ENCODE measurements around the gene KLF9. TPM values are rescaled to one million over a fixed set of nuclear protein-coding genes. Genes with fewer than 3 reads are reported as not detected.

KLF9 gene
- total RNA-seq, 2 experiments from 2014 or later, result 1.9 to 2.3 TPM

- ChIA-PET POLR2A (interaction anchor here (0.7 kb wide), 2 partner anchors 20 to 35 kb away, joined by 3 read pairs; no protein-coding TSS in a partner anchor), CTCF (ENCODE audit: unreplicated experiment) (no interaction called here)
- Histone ChIP-seq H3K27ac (ENCODE audit: low read depth, low read length, poor library complexity, severe bottlenecking) (no peak overlapping the region), H3K79me2 (ENCODE audit: insufficient read depth, low read depth, low read length) (no peaks in the 10 kb centered on the region), H3K4me1 (ENCODE audit: insufficient read depth, low read length, poor library complexity, severe bottlenecking) (no peaks in the 10 kb centered on the region), H3K4me2 (ENCODE audit: low read length) (no peak overlapping the region), H3K9me3 (ENCODE audit: low read length) (no peaks in the 10 kb centered on the region), H3K36me3 (ENCODE audit: insufficient read depth, low read length) (no peaks in the 10 kb centered on the region), H3K9me2 (ENCODE audit: insufficient read depth, low read length) (no peaks in the 10 kb centered on the region), H2AFZ (ENCODE audit: low read length) (no peak overlapping the region), H3K4me3 (ENCODE audit: low read depth, low read length, poor library complexity, severe bottlenecking) (no peak overlapping the region), H4K20me1 (ENCODE audit: insufficient read depth, low read length) (no peaks in the 10 kb centered on the region)
- no peak for DNase-seq (ENCODE audit: low spot score)
- no TSS peak for BruUV-seq (replicated peaks)
- TF ChIP-seq EZH2phosphoT487 (IDR thresholded peaks at IDR 0.05; ENCODE audit: borderline replicate concordance, low read depth, low read length), result no peak
- TF ChIP-seq, protein P1, sequence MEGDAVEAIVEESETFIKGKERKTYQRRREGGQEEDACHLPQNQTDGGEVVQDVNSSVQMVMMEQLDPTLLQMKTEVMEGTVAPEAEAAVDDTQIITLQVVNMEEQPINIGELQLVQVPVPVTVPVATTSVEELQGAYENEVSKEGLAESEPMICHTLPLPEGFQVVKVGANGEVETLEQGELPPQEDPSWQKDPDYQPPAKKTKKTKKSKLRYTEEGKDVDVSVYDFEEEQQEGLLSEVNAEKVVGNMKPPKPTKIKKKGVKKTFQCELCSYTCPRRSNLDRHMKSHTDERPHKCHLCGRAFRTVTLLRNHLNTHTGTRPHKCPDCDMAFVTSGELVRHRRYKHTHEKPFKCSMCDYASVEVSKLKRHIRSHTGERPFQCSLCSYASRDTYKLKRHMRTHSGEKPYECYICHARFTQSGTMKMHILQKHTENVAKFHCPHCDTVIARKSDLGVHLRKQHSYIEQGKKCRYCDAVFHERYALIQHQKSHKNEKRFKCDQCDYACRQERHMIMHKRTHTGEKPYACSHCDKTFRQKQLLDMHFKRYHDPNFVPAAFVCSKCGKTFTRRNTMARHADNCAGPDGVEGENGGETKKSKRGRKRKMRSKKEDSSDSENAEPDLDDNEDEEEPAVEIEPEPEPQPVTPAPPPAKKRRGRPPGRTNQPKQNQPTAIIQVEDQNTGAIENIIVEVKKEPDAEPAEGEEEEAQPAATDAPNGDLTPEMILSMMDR (conservative IDR thresholded peaks at IDR 0.05; ENCODE audit: low read length), result no peak
- intact Hi-C loops (cut with micrococcal nuclease; ENCODE audit: unreplicated experiment), result no loop called here
Observed at GRCh38 chr9:70382046-70382708, 32.3 kb downstream of the KLF9 start.

DNA sequence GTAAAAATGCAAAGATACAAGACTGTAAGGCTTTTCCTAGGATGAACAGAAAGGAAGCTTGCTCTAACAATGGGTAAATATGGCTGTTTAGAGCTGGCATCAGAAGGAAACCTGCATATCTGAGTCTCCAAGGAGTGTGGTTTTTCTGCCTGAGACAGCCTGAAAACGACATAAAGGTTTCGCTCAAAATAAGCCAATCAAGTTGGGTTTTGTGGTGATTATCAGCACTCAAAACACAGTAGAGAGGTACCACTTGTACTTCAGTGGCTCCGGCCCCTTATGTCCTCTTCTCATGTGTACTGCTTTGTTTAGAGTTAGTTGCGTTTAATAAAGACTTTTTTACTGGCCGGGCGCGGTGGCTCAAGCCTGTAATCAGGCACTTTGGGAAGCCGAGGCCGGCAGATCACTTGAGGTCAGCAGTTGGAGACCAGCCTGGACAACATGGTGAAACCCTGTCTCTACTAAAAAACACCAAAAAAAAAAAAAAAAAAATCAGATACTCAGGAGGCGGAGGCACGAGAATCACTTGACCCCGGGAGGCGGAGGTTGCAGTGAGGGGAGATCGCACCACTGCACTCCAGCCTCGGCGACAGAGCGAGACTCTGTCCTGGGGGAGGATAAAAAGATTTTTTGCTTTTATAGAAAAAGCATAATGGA is 39.4 kb downstream of the KLF9 start:
- no TSS peak for BruUV-seq (replicated peaks)
- TF ChIP-seq, protein P1 (conservative IDR thresholded peaks at IDR 0.05; ENCODE audit: low read length), result no peak
- TF ChIP-seq EZH2phosphoT487 (IDR thresholded peaks at IDR 0.05; ENCODE audit: borderline replicate concordance, low read depth, low read length), result no peak
- ChIA-PET CTCF (ENCODE audit: unreplicated experiment) (no interaction called here), POLR2A (interaction anchor here (0.5 kb wide), 1 partner anchor 19 kb away, joined by 3 read pairs; no protein-coding TSS in a partner anchor)
- H3K36me3 ChIP-seq (ENCODE audit: insufficient read depth, low read length), result no peaks in the 10 kb centered on the region
- H3K9me3 ChIP-seq (ENCODE audit: low read length), result no peaks in the 10 kb centered on the region
- intact Hi-C loops (cut with micrococcal nuclease; ENCODE audit: unreplicated experiment), result no loop called here
- H3K4me1 ChIP-seq (ENCODE audit: insufficient read depth, low read length, poor library complexity, severe bottlenecking), result no peaks in the 10 kb centered on the region
- H3K9me2 ChIP-seq (ENCODE audit: insufficient read depth, low read length), result no peaks in the 10 kb centered on the region
- no peak overlapping the region for H2AFZ ChIP-seq (ENCODE audit: low read length)
- no peak overlapping the region for H3K4me2 ChIP-seq (ENCODE audit: low read length)
- no peaks in the 10 kb centered on the region for H3K79me2 ChIP-seq (ENCODE audit: insufficient read depth, low read depth, low read length)
- no peak overlapping the region for H3K27ac ChIP-seq (ENCODE audit: low read depth, low read length, poor library complexity, severe bottlenecking)
- no peaks in the 10 kb centered on the region for H4K20me1 ChIP-seq (ENCODE audit: insufficient read depth, low read length)
- DNase-seq (ENCODE audit: low spot score), result no peak
- H3K4me3 ChIP-seq (ENCODE audit: low read depth, low read length, poor library complexity, severe bottlenecking), result no peak overlapping the region

All from OCI-LY7 (cell line).